ENCODE data around the gene AGRN. TPM values are rescaled to one million over a fixed set of nuclear protein-coding genes. Genes with fewer than 3 reads are reported as not detected.
A peak's percentile ranks its signal among the peaks of the same experiment; 100 is the strongest.

The AGRN gene
- total RNA-seq, 3 donors from 2014 or later (not counting 1 experiment from before 2014, with no cell fraction given): 4.1 to 5.0 (median 4.6) TPM

DNA sequence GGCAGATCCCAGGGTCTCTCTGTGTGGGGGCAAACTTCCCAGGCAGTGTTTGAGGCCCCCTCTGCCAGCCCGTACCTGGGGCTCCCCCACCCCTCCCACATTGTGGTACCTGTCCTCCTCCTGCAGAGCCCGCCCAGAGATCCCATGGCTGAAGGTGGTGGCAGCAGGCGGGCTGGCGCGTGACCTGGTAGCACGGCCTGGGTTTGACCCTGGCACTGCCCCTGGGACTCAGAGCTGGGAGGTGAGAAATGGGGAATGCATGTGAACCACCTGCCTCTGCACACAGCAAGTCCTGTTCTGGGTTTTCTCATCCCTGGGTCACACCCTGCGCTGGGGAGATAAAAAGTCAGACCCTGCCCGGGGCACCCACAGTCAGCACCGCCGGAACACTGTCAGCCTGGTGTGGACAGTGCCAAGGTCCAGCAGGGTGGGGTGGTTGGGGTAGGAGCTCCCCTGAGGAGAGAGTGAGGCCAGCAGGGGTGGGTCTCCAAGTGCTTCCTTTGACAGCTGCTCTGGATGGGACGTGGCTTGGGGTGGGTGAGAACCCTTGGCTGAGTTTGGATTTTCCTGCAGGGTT lies 11.8 kb downstream of the AGRN start:
- intact Hi-C loops (cut with micrococcal nuclease): no loop called here
- Histone ChIP-seq H3K9me3 (ENCODE audit: control insufficient read depth, insufficient read depth, low read length) (no peaks in the 10 kb centered on the region), H3K4me1 (ENCODE audit: control insufficient read depth, insufficient read depth, low read length) (peaks cover 17% of the 10 kb centered on the region), H3K36me3 (ENCODE audit: control insufficient read depth, insufficient read depth, low read length) (no peaks in the 10 kb centered on the region), H3K4me3 (ENCODE audit: low read length) (no peak overlapping the region), H3K27ac (ENCODE audit: low read length) (no peak overlapping the region), H3K27me3 (ENCODE audit: control insufficient read depth, insufficient read depth, low read length) (peaks cover 23% of the 10 kb centered on the region)
- DNase-seq (no peak), ATAC-seq (no peak)
- 92% methylated on average over 11 of the region's 11 CpGs for WGBS (ENCODE audit: insufficient coverage)
- Mint-ChIP-seq H3K27ac (peak overlapping the region in 1 of 2 donors; percentile 86), H3K9me3 (no peaks in the 10 kb centered on the region), H3K36me3 (no peaks in the 10 kb centered on the region), H3K27me3 (ENCODE audit: low read depth in 2 of 2) (peaks cover 13 to 22% of the 10 kb centered on the region in 2 donors), H3K4me3 (peak overlapping the region; percentile 54), H3K4me1 (peaks cover 0 to 14% of the 10 kb centered on the region in 2 donors)
- TF ChIP-seq, protein P1, sequence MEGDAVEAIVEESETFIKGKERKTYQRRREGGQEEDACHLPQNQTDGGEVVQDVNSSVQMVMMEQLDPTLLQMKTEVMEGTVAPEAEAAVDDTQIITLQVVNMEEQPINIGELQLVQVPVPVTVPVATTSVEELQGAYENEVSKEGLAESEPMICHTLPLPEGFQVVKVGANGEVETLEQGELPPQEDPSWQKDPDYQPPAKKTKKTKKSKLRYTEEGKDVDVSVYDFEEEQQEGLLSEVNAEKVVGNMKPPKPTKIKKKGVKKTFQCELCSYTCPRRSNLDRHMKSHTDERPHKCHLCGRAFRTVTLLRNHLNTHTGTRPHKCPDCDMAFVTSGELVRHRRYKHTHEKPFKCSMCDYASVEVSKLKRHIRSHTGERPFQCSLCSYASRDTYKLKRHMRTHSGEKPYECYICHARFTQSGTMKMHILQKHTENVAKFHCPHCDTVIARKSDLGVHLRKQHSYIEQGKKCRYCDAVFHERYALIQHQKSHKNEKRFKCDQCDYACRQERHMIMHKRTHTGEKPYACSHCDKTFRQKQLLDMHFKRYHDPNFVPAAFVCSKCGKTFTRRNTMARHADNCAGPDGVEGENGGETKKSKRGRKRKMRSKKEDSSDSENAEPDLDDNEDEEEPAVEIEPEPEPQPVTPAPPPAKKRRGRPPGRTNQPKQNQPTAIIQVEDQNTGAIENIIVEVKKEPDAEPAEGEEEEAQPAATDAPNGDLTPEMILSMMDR (IDR thresholded peaks at IDR 0.05): no peak

DNA sequence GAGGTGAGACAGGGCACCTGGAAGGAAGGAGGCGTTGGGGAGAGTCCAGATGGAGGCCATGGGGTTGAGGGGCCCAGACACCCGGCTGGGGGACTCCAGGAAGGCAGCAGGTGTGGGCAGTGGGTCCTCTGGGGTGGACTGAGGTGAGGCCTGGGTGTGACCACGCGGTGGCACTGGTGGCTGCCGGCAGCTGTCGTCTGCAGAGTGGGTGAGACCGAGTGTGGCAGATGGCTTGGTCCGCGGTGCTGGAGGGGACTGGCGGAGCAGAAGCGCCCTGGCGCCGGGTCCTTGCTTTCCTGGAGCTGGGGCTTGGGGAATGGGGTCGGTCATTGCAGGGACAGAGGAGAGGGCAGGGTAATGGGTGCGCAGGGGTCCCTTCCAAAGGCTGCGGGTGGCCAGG lies 12.5 kb downstream of the AGRN start:
- ATAC-seq (peak in 1 of 3 donors; percentile 3), DNase-seq (no peak)
- H3K27ac Mint-ChIP-seq: peak overlapping the region in 1 of 2 donors; percentile 86
- intact Hi-C loops (cut with micrococcal nuclease): no loop called here
- Histone ChIP-seq H3K9me3 (ENCODE audit: control insufficient read depth, insufficient read depth, low read length) (no peaks in the 10 kb centered on the region), H3K4me1 (ENCODE audit: control insufficient read depth, insufficient read depth, low read length) (peaks cover 17% of the 10 kb centered on the region), H3K27me3 (ENCODE audit: control insufficient read depth, insufficient read depth, low read length) (peaks cover 23% of the 10 kb centered on the region), H3K36me3 (ENCODE audit: control insufficient read depth, insufficient read depth, low read length) (no peaks in the 10 kb centered on the region), H3K4me3 (ENCODE audit: low read length) (peak overlapping the region; percentile 7), H3K27ac (ENCODE audit: low read length) (no peak overlapping the region)
- H3K36me3 Mint-ChIP-seq: no peaks in the 10 kb centered on the region
- WGBS (ENCODE audit: insufficient coverage): 23% methylated on average over 16 of the region's 16 CpGs
- TF ChIP-seq, protein P1 (IDR thresholded peaks at IDR 0.05): no peak
- H3K9me3 Mint-ChIP-seq: no peaks in the 10 kb centered on the region
- H3K4me1 Mint-ChIP-seq: peaks cover 0 to 14% of the 10 kb centered on the region in 2 donors
- H3K27me3 Mint-ChIP-seq (ENCODE audit: low read depth in 2 of 2): peaks cover 13 to 22% of the 10 kb centered on the region in 2 donors
- H3K4me3 Mint-ChIP-seq: peak overlapping the region; percentile 54

DNA sequence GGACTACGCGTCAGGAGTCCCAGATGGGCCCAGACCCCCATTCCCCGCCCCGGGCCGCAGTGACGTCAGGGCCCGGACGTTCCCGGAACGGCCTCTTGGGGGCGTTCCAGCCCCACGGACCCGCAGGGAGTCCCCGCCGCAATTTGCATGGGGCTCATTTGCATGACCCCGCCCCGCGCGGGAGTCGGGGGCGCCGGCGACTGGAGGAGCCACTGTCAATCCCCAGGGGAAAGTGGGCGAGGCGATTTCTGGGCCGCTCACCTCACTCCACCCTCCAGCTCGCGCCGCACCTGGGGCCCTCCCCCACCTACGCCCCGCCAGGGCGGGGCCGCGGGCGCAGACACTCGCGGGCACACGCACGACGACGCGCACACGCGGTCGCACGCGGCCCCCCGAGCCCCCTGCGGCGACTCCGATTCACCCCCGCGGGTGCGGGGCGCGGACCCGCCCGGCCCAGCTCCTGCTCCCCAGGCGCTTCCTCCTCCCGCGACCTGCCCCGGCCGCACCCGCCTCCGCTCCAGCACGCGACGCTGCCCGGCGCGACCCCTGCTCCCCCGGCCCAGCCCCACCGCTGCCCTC lies 13.2 kb downstream of the AGRN start:
- peaks cover 0 to 14% of the 10 kb centered on the region in 2 donors for H3K4me1 Mint-ChIP-seq
- WGBS (ENCODE audit: insufficient coverage): under 1% methylated on average over 73 of the region's 73 CpGs
- H3K27me3 Mint-ChIP-seq (ENCODE audit: low read depth in 2 of 2): peaks cover 13 to 26% of the 10 kb centered on the region in 2 donors
- peaks cover 17% of the 10 kb centered on the region for H3K4me1 ChIP-seq (ENCODE audit: control insufficient read depth, insufficient read depth, low read length)
- no peaks in the 10 kb centered on the region for H3K36me3 ChIP-seq (ENCODE audit: control insufficient read depth, insufficient read depth, low read length)
- H3K9me3 ChIP-seq (ENCODE audit: control insufficient read depth, insufficient read depth, low read length): no peaks in the 10 kb centered on the region
- H3K27ac ChIP-seq (ENCODE audit: low read length): no peak overlapping the region
- intact Hi-C loops (cut with micrococcal nuclease): no loop called here
- DNase-seq: peak; percentile 79 to 91
- peak; percentile 91 to 94 (median 94) for ATAC-seq
- H3K27ac Mint-ChIP-seq: peak overlapping the region in 1 of 2 donors; percentile 86
- no peaks in the 10 kb centered on the region for H3K9me3 Mint-ChIP-seq
- peak overlapping the region; percentile 74 for H3K4me3 Mint-ChIP-seq
- TF ChIP-seq, protein P1 (IDR thresholded peaks at IDR 0.05): peak; percentile 81
- H3K4me3 ChIP-seq (ENCODE audit: low read length): peak overlapping the region; percentile 7
- no peaks in the 10 kb centered on the region for H3K36me3 Mint-ChIP-seq
- peaks cover 26% of the 10 kb centered on the region for H3K27me3 ChIP-seq (ENCODE audit: control insufficient read depth, insufficient read depth, low read length)
